CMK (cell line): Measurements from ENCODE around the gene P3R3URF.
"Not testable (repeated sequence)": the region's sequence is repeated elsewhere in the genome, so short reads cannot be mapped to it uniquely, and the experiment has no call there.

Experiments used
- DNase-seq: peaks from one replicate; pipeline ENCODE4 v3.0.0-alpha.2; 2010; ENCODE audit warnings: low read depth

Gene P3R3URF

DNA sequence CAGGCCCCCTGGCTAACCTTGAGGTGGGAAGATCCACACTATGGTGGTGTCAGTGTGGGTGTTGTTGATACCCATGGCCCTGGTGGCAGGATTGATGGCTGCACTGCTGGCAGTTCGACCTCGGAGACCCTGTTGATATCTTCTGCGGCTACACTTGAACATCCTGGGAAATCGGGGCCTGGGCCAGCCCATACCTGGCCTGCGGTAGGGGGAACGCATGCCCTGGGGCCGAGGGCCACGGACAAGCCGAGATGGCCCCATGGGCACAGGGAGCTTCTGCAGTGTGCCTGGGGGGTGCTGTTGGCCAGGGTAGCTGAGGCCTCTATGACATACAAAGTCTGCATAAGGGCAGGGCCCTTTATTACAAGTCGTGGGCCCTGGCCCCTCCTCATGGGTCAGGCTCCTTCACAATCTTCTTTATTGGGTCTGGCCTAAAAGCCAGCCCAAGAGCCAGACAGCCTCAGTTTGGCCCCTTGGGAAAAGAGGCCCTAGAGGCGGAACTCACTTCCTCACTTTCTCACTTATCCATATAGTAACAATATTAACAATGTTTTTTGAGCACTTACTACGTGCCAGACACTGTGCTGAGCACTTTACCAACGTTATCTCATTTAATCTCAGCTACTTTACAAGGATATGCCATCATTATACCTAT lies at the start of gene P3R3URF:
Gene P3R3URF (minus strand): TSS at position 278 of the 655 bp plus-strand sequence. CDS start 17 bp downstream, at position 261.
- no peak for DNase-seq

DNA sequence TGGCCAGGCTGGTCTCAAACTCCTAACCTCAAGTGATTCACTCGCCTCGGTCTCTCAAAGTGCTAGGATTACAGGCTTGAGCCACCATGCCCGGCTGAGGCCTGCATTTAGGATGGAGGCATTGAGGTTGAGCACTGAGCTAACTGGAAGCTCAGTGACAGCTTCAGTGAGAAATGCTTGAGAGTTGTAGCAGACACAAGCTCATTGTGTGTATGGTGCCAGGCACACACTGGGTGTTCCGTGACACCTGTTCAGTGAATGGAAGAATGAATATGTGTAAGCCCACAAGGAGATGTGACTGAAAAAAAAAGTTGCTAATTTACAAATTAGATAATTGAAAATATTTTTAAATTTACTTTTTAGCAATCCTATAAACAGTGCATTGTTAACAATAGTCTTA lies 48.7 kb upstream of the P3R3URF start:
- DNase-seq: no peak

DNA sequence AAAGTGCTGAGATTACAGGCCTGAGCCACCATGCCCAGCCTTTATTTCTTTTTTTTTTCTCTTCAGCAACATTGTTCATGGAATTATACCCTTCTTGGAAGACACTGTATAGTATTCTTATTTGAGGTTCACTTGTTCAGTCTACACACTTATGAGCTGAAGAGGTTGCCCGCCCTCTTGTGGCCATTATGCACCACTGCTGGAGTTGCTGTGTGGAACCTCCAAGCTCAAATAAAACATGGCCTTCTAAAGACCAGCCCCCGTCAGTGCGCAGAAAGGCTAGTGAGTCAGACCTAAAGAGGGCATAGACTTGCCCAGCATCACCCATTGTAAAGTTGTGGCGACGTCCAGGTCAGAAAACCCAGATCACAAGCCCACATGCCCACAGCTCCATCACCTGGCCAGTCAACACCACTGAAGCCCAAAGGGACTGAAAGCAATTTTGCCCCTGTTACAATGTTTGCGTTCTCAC lies 47.2 kb upstream of the P3R3URF start:
- peak; percentile 67 for DNase-seq

DNA sequence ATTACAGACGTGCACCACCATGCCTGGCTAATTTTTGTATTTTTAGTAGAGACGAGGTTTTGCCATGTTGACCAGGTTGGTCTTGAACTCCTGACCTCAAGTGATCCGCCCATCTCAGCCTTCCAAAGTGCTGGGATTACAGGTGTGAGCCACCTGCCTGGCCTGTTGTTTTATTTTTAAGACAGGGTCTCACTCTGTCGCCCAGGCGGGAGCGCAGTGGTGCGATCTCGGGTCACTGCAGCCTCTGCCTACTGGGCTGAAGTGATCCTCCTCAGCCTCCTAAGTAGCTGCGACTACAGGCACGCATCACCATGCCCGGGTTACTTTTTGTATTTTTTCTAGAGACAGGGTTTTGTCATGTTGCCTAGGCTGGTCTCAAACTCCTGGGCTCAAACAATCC lies 46.8 kb upstream of the P3R3URF start:
- not testable (repeated sequence) for DNase-seq

DNA sequence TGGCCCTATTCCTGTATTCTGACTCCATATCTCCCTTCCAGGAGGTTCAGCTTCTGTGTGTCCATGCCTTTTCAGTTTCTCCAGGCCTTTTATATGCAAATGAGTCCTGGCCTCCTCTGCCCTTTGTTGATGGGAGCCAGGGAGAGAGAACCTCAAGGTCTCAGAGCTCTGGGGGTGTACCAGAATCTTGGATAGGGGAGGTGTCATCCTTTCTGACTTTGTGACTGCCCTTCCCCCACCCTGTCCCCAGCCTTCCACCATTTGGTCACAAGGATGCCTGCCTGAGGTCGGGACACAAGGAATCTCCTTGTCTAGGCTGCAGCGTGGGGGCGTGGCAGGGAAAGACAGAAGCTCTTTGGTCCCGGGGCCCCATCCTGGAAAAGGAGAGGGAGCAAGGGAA lies 45.5 kb upstream of the P3R3URF start:
- no peak for DNase-seq

DNA sequence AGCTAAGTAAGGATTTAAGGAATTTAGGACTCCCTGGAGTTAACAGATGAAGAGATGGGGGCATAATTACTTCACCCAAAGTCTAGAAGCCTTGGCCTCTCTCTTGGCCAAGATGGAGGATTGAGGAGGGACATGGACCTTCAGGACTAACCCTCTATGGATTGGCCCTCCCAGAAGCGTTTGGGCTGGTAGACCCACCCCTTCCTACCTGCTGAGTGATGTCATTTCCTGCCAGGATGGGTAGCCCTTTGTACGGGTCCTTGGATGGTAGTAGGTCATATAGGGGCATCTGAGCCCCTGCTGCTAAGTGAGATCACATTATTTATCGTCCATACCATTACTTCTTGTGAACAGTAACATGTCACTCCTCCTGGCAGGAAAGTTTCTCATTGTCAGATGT lies 44.5 kb upstream of the P3R3URF start:
- no peak for DNase-seq

DNA sequence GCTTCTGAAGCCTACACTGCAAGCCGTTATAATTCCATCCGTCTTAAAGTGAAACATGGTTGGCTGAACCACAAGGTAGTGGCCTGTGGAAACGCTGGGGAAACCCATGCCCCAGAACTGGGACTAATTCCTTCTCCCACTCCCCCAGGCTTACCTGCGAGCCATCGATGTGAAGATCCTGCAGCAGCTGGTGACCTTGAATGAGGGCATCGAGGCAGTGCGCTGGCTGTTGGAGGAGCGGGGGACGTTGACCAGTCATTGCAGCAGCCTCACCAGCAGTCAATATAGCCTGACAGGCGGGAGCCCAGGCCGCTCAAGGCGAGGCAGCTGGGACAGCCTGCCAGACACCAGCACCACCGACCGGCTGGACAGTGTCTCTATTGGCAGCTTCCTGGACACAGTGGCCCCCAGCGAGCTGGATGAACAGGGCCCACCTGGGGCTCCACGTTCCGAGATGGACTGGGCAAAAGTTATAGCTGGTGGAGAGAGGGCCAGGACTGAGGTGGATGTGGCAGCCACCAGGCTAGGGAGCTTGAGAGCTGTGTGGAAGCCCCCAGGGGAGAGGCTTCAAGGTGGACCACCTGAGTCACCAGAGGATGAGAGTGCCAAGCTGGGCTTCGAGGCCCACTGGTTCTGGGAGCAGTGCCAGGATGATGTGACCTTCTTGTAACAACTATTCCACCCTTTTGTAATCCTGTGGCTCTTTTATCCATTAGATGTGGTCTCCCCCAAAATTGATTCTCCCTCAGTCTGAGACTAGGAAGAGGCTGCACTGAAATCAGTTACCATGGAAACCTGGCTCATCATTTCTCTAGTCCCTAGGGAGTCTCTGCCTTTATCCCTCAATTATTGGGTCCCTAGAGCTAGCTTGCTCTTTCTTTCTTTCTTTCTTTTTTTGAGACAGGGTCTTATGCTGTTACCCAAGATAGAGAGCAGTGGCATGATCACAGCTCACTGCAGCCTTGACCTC lies 43.5 kb upstream of the P3R3URF start:
- no peak for DNase-seq

DNA sequence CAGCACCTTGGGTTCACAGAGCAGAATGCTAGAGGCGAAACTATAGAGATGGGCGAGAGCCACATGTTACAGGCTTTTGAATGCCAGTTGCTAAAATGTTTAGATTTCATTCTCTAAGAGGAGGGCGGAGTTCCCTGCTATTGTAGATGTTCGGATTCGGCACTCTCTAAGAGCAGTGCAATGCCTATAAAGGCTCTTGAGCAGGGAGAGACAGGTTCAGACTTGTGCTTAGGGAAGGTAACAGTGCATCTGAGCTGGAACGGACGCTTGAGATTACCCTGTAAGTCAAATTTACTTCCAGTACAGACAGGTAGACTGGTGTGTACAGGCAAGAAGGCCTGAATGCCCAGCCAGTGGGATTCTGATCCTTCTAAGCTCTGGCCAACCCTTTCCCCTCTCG lies 42.2 kb upstream of the P3R3URF start:
- DNase-seq: no peak

DNA sequence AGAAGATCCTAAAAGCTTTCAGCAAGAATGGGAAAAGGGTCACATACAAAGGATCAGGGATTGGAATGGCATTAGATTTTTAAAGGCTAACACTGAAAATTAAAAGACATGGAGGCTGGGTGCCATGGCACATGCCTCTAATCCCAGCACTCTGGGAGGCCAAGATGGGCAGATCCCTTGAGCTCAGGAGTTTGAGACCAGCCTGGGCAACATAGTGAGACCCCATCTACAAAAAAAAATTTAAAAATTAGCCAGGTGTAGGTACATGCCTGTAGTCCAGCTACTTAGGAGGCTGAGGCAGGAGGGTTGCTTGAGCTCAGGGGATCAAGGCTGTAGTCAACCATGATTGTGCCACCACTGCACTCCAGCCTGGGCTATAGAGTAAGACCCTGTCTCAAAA lies 39.2 kb upstream of the P3R3URF start:
- no peak for DNase-seq

DNA sequence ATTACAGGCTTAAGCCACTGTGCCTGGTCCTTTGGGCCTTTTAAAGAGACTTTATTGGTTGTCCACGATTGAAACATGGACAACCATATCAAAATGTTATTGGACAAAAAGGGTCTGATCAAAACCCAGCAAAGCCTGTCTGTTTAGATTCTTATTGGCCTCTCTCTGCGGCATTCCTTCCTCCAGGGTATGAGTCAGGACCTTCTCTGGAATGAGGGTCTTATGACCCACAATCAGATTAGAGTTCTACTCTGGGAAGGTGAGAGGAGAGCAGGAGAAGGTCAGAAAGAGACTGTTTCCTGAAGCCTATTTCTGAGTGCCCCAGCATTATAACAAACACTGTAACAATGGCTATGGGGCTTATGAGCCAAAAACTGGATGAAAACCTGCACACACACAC lies 34.8 kb upstream of the P3R3URF start:
- no peak for DNase-seq

DNA sequence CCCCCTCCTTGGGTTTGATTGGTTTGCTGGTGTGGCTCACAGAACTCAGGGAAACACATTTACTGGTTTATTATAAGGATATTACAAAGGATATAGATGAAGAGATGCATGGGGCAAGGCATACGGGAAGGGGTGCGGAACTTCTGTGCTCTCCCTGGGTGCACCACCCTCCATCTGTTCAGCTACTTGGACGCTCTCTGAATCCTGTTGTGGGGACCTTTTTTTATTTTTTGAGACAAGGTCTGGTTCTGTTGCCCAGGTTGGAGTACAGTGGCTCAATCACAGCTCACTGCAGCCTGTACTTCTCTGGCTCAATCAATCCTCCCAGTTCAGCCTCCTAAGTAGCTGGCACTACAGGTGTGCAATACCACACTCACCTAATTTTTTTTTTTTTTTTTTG lies 34.3 kb upstream of the P3R3URF start:
- no peak for DNase-seq

DNA sequence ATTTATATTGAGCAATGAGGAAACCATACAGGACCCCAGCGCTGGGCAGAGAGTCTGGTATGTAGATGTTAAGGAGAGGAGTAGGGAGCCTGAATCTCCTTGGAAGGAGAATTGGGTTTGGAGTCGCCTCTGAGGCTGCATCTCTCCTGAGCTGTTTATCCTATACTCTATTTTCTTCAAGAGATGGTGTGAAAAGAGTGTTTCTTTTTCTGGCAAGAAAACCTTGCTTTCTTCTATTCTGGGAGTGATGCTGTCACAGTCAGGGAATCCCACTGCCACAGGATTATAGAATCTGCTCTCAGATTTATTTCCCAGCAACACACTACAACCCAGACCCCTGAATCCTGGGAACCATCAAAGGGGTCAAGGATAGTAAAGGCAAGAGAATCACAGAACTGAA lies 30.1 kb upstream of the P3R3URF start:
- no peak for DNase-seq

DNA sequence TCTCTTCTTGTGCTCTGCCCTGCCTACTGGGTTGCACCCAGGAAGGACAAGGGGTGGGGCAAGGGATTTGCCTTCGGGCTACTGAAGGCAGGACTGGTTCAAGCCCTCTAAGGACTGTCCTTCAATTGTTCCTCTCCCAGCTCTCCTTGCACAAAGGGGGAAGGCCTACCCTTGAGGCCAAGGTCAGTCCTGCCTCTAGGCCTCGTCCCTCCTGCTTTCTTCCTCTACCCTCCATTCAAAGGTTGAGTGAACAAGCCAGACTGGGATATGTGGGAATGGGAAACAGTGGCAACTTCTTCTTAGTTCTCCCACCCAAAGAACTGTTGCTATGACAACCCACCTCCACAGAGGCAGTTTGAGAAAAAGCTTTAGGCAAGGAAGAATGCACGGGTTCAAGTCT lies 29.5 kb upstream of the P3R3URF start:
- DNase-seq: no peak

DNA sequence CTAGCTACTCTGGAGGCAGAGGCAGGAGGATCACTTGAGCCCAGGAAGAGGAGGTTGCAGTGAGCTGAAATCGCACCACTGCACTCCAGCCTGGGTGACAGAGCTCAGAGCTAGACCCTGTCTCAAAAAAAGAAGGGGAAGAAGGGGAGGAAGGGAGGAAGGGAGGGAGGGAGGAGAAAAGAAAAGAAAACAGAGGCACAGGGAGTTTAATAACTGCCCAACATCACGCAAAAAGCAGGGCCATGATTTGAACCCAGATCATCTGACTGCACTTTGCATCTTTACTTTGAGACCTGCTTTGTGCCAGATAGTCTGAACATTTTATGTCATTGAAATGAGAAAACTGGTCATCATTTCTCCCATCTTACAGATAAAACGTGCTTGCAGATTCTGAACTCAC lies 28.9 kb upstream of the P3R3URF start:
- DNase-seq: no peak

DNA sequence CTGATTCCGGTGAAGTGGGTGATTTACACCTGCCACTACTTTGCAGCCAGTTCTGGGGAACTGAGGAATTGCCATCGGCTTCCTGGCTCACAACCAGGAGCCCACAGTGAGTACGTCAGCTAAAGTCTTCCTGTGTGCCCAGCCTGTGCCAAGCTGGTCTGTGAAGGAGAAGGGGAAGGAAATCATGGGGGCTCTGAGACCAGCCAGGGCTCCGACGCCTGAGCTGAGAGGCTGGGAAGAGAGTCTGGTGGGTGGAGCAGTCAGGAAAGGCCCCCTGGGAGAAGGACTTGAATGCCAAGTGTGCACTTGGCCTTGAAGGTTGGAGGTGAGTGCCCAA lies 28.1 kb upstream of the P3R3URF start:
- no peak for DNase-seq

DNA sequence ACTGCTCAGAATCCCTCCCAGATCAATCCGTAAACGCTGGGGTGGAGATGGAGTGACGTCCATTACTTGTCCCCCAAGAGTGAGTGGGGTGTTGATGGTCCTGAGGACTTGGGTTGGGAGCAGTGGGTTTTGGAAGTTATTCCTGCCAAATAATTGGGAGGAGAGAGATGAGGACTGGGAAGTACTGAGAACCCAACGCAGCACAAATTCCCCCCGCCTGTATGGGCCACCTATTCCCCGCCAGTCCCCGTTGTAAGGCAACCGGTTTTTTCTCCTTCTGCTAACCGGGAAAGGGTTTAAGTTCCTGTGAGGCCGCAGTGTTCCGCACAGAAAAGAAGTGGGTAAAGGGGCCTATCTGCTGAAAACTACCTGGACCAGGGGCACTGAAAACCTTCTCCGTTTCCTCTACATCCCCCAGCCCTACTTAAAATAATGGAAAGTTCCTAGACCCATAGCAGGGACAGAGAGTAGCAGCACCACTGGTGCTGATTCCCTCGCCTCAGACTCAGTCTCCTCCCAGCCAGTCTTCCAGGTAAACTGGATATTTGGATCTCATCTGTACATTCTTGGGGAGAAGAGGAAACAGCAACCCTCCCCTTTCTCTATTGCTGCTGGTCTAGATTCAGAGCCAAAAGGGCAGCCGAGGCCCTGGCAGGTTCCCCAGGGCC lies 27.6 kb upstream of the P3R3URF start:
- DNase-seq: no peak

DNA sequence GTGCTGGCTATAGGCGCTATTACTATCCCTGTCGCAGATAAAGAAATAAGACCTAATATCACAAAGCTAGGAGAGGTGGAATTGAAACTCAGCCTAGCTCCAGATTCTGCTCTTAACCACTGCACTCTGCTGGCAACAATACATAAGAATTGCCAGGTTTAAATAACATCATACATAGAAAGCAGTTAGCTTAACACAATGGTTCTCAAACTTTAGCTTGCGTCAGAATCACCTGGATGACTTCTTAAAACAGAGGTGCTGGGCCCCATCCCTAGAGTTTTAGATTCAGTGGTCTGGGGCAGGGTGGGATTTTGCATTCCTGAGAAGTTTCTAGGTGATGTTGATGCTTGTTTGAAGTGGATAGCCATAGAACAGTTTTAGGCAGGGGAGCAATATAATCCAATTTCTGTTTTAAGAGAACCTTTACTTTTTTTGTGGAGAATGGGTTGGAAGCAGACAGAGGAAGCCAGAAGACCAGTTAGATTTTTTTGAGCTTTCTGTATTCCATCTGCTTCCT lies 23.0 kb upstream of the P3R3URF start:
- no peak for DNase-seq

DNA sequence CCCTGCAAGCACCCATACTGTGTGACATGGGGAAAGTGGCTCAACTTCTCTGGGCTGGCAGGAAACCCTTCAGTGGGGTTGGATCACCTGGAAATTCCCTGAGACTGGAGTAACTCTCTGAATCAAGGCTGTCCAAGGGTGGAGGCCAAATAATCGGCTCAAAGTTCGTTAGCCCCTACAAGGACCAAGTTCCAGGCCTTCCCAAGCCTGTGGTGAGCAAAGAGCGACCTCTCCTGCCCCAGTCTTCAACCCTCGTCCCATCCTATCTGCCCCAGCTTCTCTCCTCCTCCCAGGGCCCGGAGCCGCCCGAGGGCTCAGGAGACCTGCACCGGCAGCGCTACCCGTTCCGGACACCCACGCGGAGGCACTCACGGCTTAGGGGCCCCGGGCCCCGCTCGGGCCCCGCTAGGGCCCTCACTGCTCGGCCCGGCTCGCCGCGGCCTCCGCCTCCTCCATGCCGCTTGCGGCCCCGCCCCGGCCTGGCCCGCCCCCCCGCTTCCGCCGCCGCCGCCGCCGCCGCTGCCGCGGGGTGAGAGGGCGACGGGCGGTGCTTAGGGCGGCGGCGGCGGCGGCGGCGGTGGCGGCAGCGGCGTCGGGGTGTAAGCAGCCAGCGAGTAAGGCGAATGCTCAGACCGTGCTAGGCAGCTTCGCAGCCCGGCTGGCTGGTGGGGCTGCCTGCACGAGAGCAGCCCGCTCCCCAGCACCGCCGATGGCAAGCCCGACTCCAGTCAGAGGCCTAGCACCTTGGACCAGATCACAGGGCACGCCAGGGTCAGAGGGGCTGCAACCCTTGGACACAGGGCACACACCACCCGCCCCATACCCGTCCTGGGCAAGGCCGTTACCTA lies 21.9 kb upstream of the P3R3URF start, which contains the start of gene POMGNT1:
Gene POMGNT1 (minus strand): TSS at position 471 of the 848 bp plus-strand sequence. CDS start 613 bp downstream, outside the sequence.
- DNase-seq: peak; percentile 31

DNA sequence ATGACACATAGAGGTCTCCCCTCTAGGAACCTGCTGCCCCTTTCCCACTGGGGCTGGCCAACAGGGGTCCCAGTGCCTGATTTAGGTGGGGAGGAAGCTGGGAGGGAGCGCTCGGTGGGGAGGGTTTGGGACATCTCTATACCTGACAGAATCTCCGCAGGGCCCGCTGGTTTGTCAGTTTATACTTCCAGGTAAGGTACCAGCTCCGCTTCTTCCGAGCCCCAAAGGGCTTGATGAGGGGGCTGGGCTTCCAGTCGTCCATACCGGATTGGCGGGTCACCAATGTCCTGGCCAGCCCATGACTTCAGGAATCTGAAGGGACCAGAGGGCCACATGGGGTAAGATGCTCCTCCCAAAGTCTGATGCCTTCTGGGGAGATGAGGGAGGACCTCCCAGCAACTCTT lies 21.3 kb upstream of the P3R3URF start:
- no peak for DNase-seq

DNA sequence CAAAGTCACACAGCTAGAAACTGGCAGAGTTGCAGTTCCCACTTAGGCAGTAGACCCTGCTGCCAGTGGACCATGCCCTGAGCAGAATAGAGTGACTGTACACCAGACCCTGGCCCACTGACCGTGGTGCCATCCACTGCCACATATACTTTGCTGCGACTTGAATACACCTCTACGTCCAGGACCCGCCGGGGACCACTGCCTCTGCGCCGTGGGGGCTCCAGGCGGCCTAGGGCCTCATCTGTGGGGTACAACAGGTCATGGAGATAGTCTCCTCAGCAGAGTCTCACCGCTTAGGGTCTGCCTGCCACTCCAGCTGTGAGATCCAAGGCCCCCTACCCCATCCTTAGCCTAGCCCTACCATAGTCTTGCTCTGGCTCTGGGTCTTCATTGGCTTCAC lies 20.3 kb upstream of the P3R3URF start:
- DNase-seq: no peak

DNA sequence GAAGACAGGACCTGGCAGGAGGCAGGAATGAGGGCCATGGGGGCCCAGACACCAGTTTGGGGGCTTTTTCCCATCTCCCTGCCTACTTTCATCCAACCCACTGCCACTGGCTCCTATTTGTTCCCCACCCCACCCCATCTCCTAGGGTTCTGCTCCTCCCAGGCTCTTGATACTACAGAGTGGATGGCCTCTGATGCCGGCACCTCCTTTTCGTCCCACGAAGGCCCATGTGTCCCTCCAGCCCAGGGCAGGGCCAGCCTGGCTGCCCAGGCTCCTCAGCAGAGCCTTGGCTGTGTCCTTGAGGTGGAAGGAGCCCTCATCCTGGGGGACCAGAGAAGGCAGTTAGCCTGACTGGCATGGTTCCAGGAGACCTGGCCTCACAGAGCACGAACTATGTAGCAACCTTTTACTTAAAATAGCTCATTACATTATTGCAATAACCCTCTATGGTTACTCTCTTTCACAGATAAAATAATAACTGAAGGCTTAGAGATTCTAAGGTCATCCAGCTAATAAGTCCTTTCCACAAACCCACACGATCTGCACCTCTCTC lies 18.4 kb upstream of the P3R3URF start:
- no peak for DNase-seq
